GM12878 (cell line): ENCODE measurements around the gene CATSPERZ. TPM values are rescaled to one million over a fixed set of nuclear protein-coding genes. Genes with fewer than 3 reads are reported as not detected.

Source experiments
- BHLHE40 ChIP-seq, 2 experiments: fragments of 450-650 bp in 1 of 2; IDR thresholded peaks; 2 replicates each; pipeline ENCODE4 v1.6.1; 2011 to 2017; ENCODE audit warnings: low read depth in 2 of 2, borderline replicate concordance in 1 of 2, improper control_type of control experiment in 1 of 2, low read length in 1 of 2, mild to moderate bottlenecking in 1 of 2
- CBX3 ChIP-seq: fragments of 200-600 bp; sonication (generic); IDR thresholded peaks from 2 replicates; pipeline ENCODE4 v1.6.1; 2016; ENCODE audit warnings: low read depth, borderline replicate concordance
- E2F8 ChIP-seq: fragments of 450-650 bp; IDR thresholded peaks from 2 replicates; pipeline ENCODE4 v1.6.1; 2018; ENCODE audit warnings: mild to moderate bottlenecking, low read depth, moderate library complexity; ENCODE audit not compliant: partially characterized antibody
- EED ChIP-seq: sonication (generic); IDR thresholded peaks from 2 replicates; pipeline ENCODE4 v1.6.1; 2016; ENCODE audit warnings: antibody characterized with exemption, low read depth
- FOXM1 ChIP-seq: IDR thresholded peaks from 2 replicates; pipeline ENCODE4 v1.6.1; 2012; ENCODE audit warnings: low read depth, mild to moderate bottlenecking, inconsistent platforms, low read length, moderate library complexity
- IRF4 ChIP-seq: IDR thresholded peaks from 2 replicates; pipeline ENCODE4 v1.6.1; 2011; ENCODE audit warnings: low read depth, low read length
- JUND ChIP-seq: IDR thresholded peaks from 2 replicates; pipeline ENCODE4 v1.6.1; 2012; ENCODE audit warnings: low read depth, mild to moderate bottlenecking, low read length, improper control_type of control experiment, moderate library complexity
- MAX ChIP-seq: IDR thresholded peaks from 2 replicates; pipeline ENCODE4 v1.6.1; 2012; ENCODE audit warnings: low read depth, low read length, improper control_type of control experiment
- MEF2B ChIP-seq: fragments of 450-650 bp; IDR thresholded peaks from 2 replicates; pipeline ENCODE4 v1.6.1; 2018; ENCODE audit warnings: mild to moderate bottlenecking, moderate library complexity; ENCODE audit not compliant: partially characterized antibody, poor library complexity, severe bottlenecking
- NR2C2 ChIP-seq: IDR thresholded peaks from 2 replicates; pipeline ENCODE4 v1.6.1; 2011; ENCODE audit warnings: borderline replicate concordance, low read depth; ENCODE audit not compliant: control insufficient read depth, insufficient read length
- NR2F1 ChIP-seq: fragments of 450-650 bp; conservative IDR thresholded peaks from 2 replicates; pipeline ENCODE4 v1.6.1; 2017; ENCODE audit warnings: mild to moderate bottlenecking
- POLR2AphosphoS2 ChIP-seq: IDR thresholded peaks from 2 replicates; pipeline ENCODE4 v1.6.1; 2011; ENCODE audit warnings: low read depth, mild to moderate bottlenecking, low read length, improper control_type of control experiment, moderate library complexity
- SIX5 ChIP-seq: IDR thresholded peaks from 2 replicates; pipeline ENCODE4 v1.6.1; 2011; ENCODE audit warnings: mild to moderate bottlenecking, low read depth, low read length, moderate library complexity; ENCODE audit not compliant: severe bottlenecking
- SREBF2 ChIP-seq: IDR thresholded peaks from 2 replicates; pipeline ENCODE4 v1.6.1; 2012; ENCODE audit warnings: mild to moderate bottlenecking, low read length
- SRF ChIP-seq, 2 experiments: IDR thresholded peaks; 2 replicates each; pipeline ENCODE4 v1.6.1; 2011; ENCODE audit warnings: low read depth in 2 of 2, low read length in 2 of 2, mild to moderate bottlenecking in 1 of 2, moderate library complexity in 1 of 2
- TBL1XR1 ChIP-seq: IDR thresholded peaks from 2 replicates; pipeline ENCODE4 v1.6.1; 2012; ENCODE audit warnings: low read depth, low read length, improper control_type of control experiment
- TCF3 ChIP-seq: IDR thresholded peaks from 2 replicates; pipeline ENCODE4 v1.6.1; 2012; ENCODE audit warnings: low read depth, mild to moderate bottlenecking, low read length, borderline replicate concordance; ENCODE audit not compliant: insufficient read depth
- ZBTB11 ChIP-seq: fragments of 450-650 bp; formaldehyde crosslinking; IDR thresholded peaks from 2 replicates; pipeline ENCODE4 v1.5.0; 2022; ENCODE audit warnings: mild to moderate bottlenecking, missing genetic modification characterization
- ZNF207 ChIP-seq: fragments of 450-650 bp; IDR thresholded peaks from 2 replicates; pipeline ENCODE4 v1.6.1; 2014; ENCODE audit warnings: antibody characterized with exemption, mild to moderate bottlenecking, borderline replicate concordance
- ZNF274 ChIP-seq: IDR thresholded peaks from one replicate; pipeline ENCODE4 v1.8.0; 2011; ENCODE audit not compliant: insufficient read length, insufficient read depth
- polyA plus RNA-seq, 11 experiments: library from polyadenylated mRNA; depleted of rRNA in 4 of 11; unstranded in 6 of 11; stranded (reverse) in 5 of 11; fragments of >200 nt; fragmentation: Nextera tagmentation in 4 of 11; fragmentation: Illumina TruSeq in 1 of 11; extraction: Ambion mirVana in 4 of 11; extraction: Trizol in 1 of 11; gene quantifications; 1 replicate in 1 of 11; 2 replicates in 10 of 11; pipeline versions ENCODE4 v1.2.1 to v1.2.3, GENCODE V29; 2011 to 2016; ENCODE audit warnings: inconsistent platforms in 2 of 11, missing spikeins in 2 of 11, low read depth in 1 of 11
- total RNA-seq, 4 experiments: library from RNA; depleted of rRNA in 3 of 4; stranded (reverse); fragments of >200 nt in 3 of 4; fragmentation: Illumina TruSeq in 1 of 4; extraction: Trizol in 1 of 4; gene quantifications; 2 replicates each; pipeline versions ENCODE4 v1.2.1 to v1.2.3, GENCODE V29; 2013 to 2021
- TF ChIP-seq, protein P1 (sequence below): fragments of 450-650 bp; conservative IDR thresholded peaks from 2 replicates; pipeline ENCODE4 v1.6.1; 2017; ENCODE audit warnings: mild to moderate bottlenecking, moderate library complexity

Gene CATSPERZ
- total and polyA plus RNA-seq, 10 of the 15 experiments (the other 5 are each of a cell fraction or from before 2014, with no cell fraction given) = 0.12 to 0.31 TPM; not detected in 8

GRCh38 chr11:64269540-64270220 is 30.5 kb upstream of the CATSPERZ start (continued):
- TF ChIP-seq POLR2AphosphoS2 = peak; percentile 88
- TF ChIP-seq ZNF274 = no peak
- peak; percentile 79 for TF ChIP-seq NR2C2
- peak; percentile 29; the same call in 1 of the 2 replicates for TF ChIP-seq ZNF207
- TF ChIP-seq NR2F1 = peak; percentile 91
- no peak for TF ChIP-seq CBX3
- TF ChIP-seq, protein P1, sequence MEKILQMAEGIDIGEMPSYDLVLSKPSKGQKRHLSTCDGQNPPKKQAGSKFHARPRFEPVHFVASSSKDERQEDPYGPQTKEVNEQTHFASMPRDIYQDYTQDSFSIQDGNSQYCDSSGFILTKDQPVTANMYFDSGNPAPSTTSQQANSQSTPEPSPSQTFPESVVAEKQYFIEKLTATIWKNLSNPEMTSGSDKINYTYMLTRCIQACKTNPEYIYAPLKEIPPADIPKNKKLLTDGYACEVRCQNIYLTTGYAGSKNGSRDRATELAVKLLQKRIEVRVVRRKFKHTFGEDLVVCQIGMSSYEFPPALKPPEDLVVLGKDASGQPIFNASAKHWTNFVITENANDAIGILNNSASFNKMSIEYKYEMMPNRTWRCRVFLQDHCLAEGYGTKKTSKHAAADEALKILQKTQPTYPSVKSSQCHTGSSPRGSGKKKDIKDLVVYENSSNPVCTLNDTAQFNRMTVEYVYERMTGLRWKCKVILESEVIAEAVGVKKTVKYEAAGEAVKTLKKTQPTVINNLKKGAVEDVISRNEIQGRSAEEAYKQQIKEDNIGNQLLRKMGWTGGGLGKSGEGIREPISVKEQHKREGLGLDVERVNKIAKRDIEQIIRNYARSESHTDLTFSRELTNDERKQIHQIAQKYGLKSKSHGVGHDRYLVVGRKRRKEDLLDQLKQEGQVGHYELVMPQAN = peak; percentile 71
- peak; percentile 68 to 85 for TF ChIP-seq SRF (IDR thresholded peaks at IDR 0.05; ENCODE audit: low read depth in 2 of 2, low read length in 2 of 2)
- TF ChIP-seq BHLHE40 (IDR thresholded peaks at IDR 0.05; ENCODE audit: borderline replicate concordance in 1 of 2, low read depth in 2 of 2, low read length in 1 of 2) = peak; percentile 32 to 40; a peak in 2 of 4 replicates
- 0 out of 2 replicates have a peak, but pooled peaks have one; percentile 13 for TF ChIP-seq FOXM1
- 0 out of 2 replicates have a peak, but pooled peaks have one; percentile 39 for TF ChIP-seq TBL1XR1
- TF ChIP-seq JUND = no peak
- TF ChIP-seq IRF4 = peak; percentile 69; the same call in 1 of the 2 replicates
- TF ChIP-seq ZBTB11 (CRISPR knock-in tag) = peak; percentile 53
- TF ChIP-seq EED = peak; percentile 98
- peak; percentile 91 for TF ChIP-seq SIX5
- TF ChIP-seq MAX = peak; percentile 32; the same call in 1 of the 2 replicates
- TF ChIP-seq MEF2B = no peak
- TF ChIP-seq E2F8 = peak; percentile 97
- peak; percentile 5; the same call in 1 of the 2 replicates for TF ChIP-seq TCF3
- TF ChIP-seq SREBF2 = peak; percentile 52; the same call in 1 of the 2 replicates
